Measurements from ENCODE around the gene COL9A1. TPM values are rescaled to one million over a fixed set of nuclear protein-coding genes. Genes with fewer than 3 reads are reported as not detected.

Gene COL9A1
- total and polyA plus RNA-seq, 2 of the 8 experiments (the other 6 are each of a cell fraction or from before 2014, with no cell fraction given) = 7.9 to 18.1 TPM

- DNase-seq (ENCODE audit: low read depth in 1 of 2, low spot score in 2 of 2) (no peak), FAIRE-seq (peak; percentile 87)
- H4K91ac ChIP-seq (replicated peaks; ENCODE audit: insufficient read length, low read length) = no peak overlapping the region
- H4K5ac ChIP-seq (ENCODE audit: insufficient read length, low read depth, low read length) = no peak overlapping the region
- no peaks in the 10 kb centered on the region for H3K9me3 ChIP-seq (ENCODE audit: insufficient read depth in 2 of 2, low read depth in 1 of 2, low read length in 1 of 2)
- H4K20me1 ChIP-seq (replicated peaks in 1 of 2; ENCODE audit: control insufficient read depth in 1 of 2, insufficient read depth in 2 of 2, low read length in 2 of 2) = no peaks in the 10 kb centered on the region
- H2AK5ac ChIP-seq (ENCODE audit: low read depth, low read length) = no peak overlapping the region
- H3K27ac ChIP-seq (ENCODE audit: low read depth, low read length) = no peak overlapping the region
- H3K14ac ChIP-seq (ENCODE audit: insufficient read length) = no peak overlapping the region
- no peaks in the 10 kb centered on the region; a peak in 1 of 7 replicates for H3K4me1 ChIP-seq (replicated peaks in 1 of 4; ENCODE audit: control insufficient read depth in 3 of 4, insufficient read depth in 4 of 4, low read length in 3 of 4)
- H2BK120ac ChIP-seq (replicated peaks; ENCODE audit: low read depth, low read length) = no peak overlapping the region
- H3K36me3 ChIP-seq (ENCODE audit: control insufficient read depth in 2 of 4, insufficient read depth in 4 of 4, low read length in 3 of 4) = no peaks in the 10 kb centered on the region
- no peak overlapping the region for H3K18ac ChIP-seq (ENCODE audit: extremely low read depth, low read length)
- H3K23ac ChIP-seq (ENCODE audit: insufficient read length) = no peak overlapping the region
- no peak overlapping the region for H3K4ac ChIP-seq (replicated peaks; ENCODE audit: insufficient read length, low read depth, low read length)
- no peaks in the 10 kb centered on the region for H3K27me3 ChIP-seq (replicated peaks in 1 of 4; ENCODE audit: control insufficient read depth in 3 of 4, extremely low read depth in 1 of 4, insufficient read depth in 3 of 4, low read length in 3 of 4)
- H3K79me1 ChIP-seq (ENCODE audit: low read depth, low read length) = no peaks in the 10 kb centered on the region
- H3K4me3 ChIP-seq (ENCODE audit: extremely low read depth in 1 of 4, insufficient read depth in 2 of 4, low read depth in 3 of 4, low read length in 4 of 4) = no peak overlapping the region
- CTCF ChIA-PET (ENCODE audit: partially characterized antibody) = interaction anchor here (0.7 to 12.1 kb wide), 30 partner anchors 12 to 706 kb away, joined by 3 to 228 read pairs (median 5); no protein-coding TSS in a partner anchor
- no peak overlapping the region for H2BK5ac ChIP-seq (ENCODE audit: low read depth, low read length)
- 28% methylated on average over 4 of the region's 4 CpGs; no CpG with 5 or more reads in 1 of the 2 experiments for WGBS, 2 experiments (ENCODE audit: extremely low coverage in 1 of 2, insufficient coverage in 1 of 2, insufficient read length in 1 of 2, insufficient replicate concordance in 2 of 2, low coverage in 1 of 2, low lambda C conversion rate in 2 of 2, missing lambda C conversion rate in 1 of 2)
- no peak overlapping the region for H2BK15ac ChIP-seq (ENCODE audit: low read length)
- H2BK20ac ChIP-seq (ENCODE audit: low read length) = no peak overlapping the region
- TF ChIP-seq, protein P1, sequence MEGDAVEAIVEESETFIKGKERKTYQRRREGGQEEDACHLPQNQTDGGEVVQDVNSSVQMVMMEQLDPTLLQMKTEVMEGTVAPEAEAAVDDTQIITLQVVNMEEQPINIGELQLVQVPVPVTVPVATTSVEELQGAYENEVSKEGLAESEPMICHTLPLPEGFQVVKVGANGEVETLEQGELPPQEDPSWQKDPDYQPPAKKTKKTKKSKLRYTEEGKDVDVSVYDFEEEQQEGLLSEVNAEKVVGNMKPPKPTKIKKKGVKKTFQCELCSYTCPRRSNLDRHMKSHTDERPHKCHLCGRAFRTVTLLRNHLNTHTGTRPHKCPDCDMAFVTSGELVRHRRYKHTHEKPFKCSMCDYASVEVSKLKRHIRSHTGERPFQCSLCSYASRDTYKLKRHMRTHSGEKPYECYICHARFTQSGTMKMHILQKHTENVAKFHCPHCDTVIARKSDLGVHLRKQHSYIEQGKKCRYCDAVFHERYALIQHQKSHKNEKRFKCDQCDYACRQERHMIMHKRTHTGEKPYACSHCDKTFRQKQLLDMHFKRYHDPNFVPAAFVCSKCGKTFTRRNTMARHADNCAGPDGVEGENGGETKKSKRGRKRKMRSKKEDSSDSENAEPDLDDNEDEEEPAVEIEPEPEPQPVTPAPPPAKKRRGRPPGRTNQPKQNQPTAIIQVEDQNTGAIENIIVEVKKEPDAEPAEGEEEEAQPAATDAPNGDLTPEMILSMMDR (IDR thresholded peaks at IDR 0.05; ENCODE audit: control extremely low read depth in 1 of 3, insufficient read depth in 1 of 3, low read depth in 1 of 3, low read length in 3 of 3) = peak in 2 of 3 experiments; percentile 51 to 58; a peak in 2 of 4 replicates
- no peak for TF ChIP-seq SIN3A (conservative IDR thresholded peaks at IDR 0.05 in 1 of 2, IDR thresholded peaks at IDR 0.05 in 1 of 2; ENCODE audit: low read depth in 1 of 2, low read length in 2 of 2)
- no peak for TF ChIP-seq ASH2L (IDR thresholded peaks at IDR 0.05; ENCODE audit: low read length)
- TF ChIP-seq RXRA (IDR thresholded peaks at IDR 0.05; ENCODE audit: insufficient read depth, low read depth, low read length) = no peak
- peak; percentile 66 to 72 for TF ChIP-seq RAD21 (IDR thresholded peaks at IDR 0.05 in 1 of 2, conservative IDR thresholded peaks at IDR 0.05 in 1 of 2; ENCODE audit: low read depth in 2 of 2, low read length in 2 of 2)
- TF ChIP-seq KDM4A (IDR thresholded peaks at IDR 0.05; ENCODE audit: low read depth, low read length, severe bottlenecking) = no peak
- H4K8ac ChIP-seq (ENCODE audit: extremely low read depth, insufficient read depth, low read length) = no peak overlapping the region
- H3K9ac ChIP-seq (replicated peaks in 1 of 4; ENCODE audit: extremely low read depth in 1 of 4, low read depth in 3 of 4, low read length in 3 of 4) = no peak overlapping the region
- no peaks in the 10 kb centered on the region for H3K79me2 ChIP-seq (ENCODE audit: control insufficient read depth in 1 of 2, insufficient read depth in 2 of 2, low read length in 2 of 2)
- H3K56ac ChIP-seq (replicated peaks; ENCODE audit: insufficient read length, low read depth, low read length) = no peak overlapping the region
- H2BK12ac ChIP-seq (ENCODE audit: low read depth, low read length) = no peak overlapping the region
- POLR2A ChIA-PET (ENCODE audit: partially characterized antibody) = no interaction called here
- no peaks in the 10 kb centered on the region for H3K23me2 ChIP-seq (ENCODE audit: low read depth, low read length)
- H2AFZ ChIP-seq (ENCODE audit: low read length) = no peak overlapping the region
- H3K4me2 ChIP-seq (ENCODE audit: insufficient read depth in 1 of 2, low read depth in 2 of 2, low read length in 2 of 2) = no peak overlapping the region
Observed at GRCh38 chr6:70310063-70310694, 7.3 kb upstream of the COL9A1 start.
